HG02610 (cell line): ENCODE measurements around the gene DNAI2.

Source experiments
- ATAC-seq: cut with Tn5 transposase; IDR thresholded peaks from one replicate; pipeline ENCODE4 v1.9.1; 2021; ENCODE audit warnings: mild to moderate bottlenecking, moderate library complexity; ENCODE audit not compliant: unreplicated experiment

Gene DNAI2, protein sequence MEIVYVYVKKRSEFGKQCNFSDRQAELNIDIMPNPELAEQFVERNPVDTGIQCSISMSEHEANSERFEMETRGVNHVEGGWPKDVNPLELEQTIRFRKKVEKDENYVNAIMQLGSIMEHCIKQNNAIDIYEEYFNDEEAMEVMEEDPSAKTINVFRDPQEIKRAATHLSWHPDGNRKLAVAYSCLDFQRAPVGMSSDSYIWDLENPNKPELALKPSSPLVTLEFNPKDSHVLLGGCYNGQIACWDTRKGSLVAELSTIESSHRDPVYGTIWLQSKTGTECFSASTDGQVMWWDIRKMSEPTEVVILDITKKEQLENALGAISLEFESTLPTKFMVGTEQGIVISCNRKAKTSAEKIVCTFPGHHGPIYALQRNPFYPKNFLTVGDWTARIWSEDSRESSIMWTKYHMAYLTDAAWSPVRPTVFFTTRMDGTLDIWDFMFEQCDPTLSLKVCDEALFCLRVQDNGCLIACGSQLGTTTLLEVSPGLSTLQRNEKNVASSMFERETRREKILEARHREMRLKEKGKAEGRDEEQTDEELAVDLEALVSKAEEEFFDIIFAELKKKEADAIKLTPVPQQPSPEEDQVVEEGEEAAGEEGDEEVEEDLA

DNA sequence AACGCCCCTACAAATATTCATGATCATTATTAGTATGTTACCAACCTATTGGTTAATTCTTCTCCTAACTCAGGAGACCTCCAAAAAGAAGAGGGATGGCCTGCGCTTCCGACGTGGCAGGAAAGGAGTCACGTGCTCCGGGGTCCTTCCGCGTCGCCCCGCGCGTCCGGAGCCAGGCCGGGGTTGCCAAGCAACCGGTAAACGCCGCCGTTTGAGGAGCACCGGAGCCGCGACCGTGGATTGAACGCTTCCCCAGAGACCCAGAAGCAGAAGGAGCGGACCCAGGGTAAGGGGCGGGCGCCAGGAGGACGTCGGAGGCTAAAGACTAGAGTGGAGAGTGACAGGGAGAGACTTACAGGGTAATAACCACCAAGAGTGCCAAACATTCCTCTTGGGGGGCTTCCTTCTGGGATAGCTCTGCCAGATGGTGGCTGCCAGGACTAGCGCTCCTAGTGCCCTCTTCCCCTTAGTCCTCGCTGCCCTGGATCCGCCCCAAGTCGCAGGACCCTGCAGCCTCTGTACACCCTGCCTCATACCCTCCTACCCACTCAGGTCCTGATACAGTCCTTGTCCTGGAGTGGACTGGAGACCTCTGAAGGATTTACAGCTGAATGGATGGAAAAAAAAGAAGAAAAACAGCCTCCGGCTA, at the start of gene DNAI2:
Gene DNAI2, plus strand, starts transcription at position 175 of the 649 bp plus-strand sequence. CDS start 7,584 bp downstream, outside the sequence.
- ATAC-seq: no peak

DNA sequence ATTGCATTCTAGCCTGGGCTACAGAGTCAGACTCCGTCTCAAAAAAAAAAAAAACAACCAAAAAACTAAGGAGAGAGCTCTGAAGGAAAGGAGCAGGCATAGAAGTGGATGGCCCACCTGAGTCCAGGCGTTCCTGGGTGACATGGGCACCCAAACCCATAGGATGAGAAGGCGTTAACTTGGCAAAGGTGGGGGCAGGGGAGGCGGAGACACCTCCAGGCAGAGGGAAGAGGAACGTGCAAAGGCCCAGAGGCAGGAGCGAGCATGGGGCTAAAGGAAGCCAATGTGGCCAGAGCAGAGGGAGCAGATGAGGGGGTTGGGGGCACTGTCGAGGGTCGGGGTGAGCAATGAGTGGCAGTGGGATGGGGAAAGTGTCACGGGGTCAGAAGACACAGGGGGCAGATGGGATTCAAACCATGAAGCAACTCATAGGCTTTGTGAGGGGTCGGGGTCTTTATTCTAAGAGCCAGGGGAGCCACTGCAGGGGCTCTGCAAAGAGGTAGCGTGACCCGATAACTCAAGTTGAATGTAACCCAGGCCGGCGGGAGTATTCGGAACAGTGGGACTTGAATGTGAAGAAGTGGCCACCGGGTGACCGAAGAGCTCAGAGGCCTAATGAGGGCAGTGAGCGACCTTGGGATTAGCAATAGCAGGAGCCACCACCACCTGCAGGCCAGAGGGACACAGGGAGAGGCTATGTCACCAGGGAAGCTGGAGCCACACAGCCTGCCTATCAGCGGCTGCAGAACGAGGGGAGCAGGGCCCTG, 48.9 kb upstream of the DNAI2 start:
- no peak for ATAC-seq

DNA sequence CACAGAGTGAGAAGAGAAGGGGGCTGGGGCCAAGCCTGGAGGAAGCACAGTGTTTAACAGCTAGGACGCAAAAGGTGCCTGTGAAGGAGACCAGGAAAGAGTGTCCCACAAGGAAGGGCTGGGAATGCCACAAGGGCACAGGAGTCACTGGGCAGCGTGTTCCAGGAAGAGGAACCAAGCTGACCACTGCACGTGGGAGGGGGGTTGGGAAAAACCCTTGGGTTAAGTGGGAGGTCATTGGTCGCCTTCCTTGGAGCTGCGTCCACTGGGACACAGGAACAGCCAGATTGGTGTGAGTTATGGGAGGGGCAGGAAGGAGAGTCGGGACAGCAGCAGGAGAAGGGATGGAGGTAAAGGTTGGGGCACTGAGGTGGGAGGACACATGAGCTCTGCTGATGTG, 47.8 kb upstream of the DNAI2 start:
- no peak for ATAC-seq

GRCh38 chr17:74227271-74228080, 46.6 kb upstream of the DNAI2 start:
- ATAC-seq: no peak

- ATAC-seq: no peak
Observed at GRCh38 chr17:74228306-74228978, 45.6 kb upstream of the DNAI2 start.

DNA sequence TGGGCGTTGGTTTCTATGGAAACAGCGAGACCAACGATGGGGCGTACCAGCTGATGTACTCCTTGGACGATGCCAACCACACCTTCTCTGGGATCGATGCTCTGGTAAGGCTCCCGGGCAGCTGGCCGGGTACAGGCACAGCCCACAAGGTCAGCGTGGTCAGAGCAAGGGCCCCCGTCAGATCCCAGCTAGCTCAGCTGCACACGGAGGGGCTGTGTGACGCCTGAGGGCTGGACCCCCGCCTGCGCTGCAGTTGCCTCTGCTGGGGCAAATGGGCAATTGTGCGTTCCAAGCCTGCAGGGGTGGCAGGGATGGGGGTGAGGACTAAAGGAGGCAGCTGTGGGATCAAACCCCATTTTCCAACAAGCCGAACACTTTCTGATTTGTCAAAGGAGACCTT, 43.1 kb upstream of the DNAI2 start:
- ATAC-seq: no peak

DNA sequence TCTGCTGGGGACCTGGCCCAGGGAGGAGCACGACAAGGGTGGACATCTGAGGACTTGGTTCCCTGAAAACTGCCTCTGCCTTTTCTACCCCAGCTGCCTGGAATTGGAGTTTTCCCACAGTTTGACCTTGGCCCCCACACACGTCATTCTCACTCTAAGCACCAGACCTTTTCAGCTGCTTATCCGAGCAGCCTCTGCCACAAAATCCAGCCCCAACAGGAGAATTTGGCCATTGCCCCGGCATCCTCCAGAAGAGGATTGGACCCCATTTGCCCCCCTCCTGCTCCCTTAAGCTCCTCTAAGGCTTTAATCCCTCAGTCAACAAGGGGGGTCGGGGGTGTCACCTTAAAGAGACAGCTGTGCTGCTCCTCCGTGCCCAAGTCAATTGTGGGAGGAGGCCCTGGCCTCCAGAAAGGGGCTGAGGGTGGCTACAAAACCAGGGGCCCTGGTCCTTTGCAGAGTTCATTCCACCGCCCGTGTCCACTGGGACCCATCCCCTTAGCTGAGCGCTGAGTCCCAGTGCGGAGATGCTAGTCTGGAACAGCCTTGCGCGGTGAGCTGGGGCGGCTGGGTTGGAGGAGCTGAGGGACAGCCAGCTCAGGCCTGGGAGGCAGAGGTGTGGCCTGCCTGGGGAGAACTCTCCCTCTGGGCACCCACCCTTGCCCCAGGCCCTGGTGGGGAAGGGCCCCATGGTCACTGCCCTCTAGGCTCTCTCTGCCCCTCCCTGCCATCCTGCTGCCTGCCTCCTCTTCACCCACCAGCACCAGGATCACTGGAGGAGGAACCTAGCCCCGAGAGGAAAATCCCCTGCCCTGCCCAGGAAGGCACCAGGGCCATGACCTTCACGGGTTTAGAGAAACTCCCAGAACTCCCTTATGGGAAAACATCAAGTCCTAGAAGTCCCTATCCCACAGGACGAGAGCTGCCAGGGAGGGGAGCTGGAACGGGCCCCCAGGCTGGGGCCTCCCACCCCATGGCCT, 41.8 kb upstream of the DNAI2 start:
- no peak for ATAC-seq

DNA sequence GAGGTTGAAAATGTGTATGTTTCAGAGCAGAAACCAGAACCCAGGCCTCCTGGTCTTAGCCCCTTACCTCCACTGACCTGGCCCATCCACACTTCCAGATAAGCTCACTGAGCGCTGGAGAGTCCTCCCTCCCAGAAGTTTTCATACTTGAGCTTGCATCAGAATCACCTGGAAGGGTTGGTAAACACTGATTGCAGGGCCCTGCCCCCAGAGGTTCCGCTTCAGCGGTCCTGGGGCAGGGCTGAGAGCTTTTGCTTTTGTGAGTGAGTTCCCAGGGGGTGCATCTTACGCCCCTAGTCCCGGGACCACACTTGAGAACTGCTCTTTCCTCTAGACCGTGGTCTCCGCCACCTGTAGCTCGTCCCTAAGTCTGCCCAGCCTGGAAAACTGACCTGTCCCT, 40.1 kb upstream of the DNAI2 start:
- no peak for ATAC-seq

- no peak for ATAC-seq
Observed at GRCh38 chr17:74234486-74234885, 39.5 kb upstream of the DNAI2 start.

DNA sequence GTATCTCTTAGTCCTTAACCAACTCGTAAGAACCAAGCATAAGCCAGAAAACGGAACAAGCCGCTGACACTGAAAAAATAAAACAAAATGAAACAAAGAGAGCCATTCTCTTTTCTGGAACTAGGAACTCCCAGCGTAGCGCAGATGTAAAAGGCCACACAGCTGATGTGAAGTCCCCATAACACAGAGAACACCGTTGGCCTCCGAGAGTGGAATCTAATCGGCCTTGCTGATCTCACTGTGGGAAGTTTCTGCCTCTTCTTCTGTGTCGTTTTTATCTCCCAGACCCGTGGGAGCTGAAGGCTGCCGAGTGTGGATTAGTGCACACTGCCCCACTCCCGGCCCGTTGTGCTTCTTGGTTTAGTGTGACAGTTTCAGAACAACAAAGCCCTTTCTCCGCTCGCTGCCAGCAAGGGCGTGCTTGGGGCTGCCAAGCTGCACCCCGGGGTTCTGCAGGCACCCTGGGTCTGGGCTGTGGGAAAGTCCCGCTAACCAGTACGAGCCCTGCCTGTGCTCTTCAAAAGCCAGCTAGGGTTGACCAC, 38.9 kb upstream of the DNAI2 start:
- ATAC-seq: peak; percentile 41

DNA sequence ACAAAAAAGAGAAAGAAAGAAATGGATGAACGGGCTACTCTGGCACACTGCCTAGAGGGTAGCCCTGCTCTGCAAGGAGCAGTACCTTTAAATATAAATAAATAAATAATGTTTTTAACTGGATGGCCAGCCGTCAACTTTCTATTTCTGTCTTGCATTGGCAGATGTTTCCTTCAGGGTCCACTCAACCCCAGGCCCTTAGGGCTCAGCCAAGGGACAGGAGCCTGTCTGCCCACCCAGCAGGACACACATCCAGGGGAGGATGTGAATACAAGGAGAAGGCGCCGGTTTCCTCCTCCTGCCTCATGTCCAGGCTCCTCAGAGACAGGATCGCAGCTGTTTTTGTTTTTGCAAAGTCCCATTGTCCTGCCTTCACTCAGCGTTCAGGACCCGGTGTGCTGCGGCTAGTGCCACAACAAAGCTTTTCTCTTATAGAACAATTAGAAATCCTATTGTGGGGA, 38.1 kb upstream of the DNAI2 start:
- no peak for ATAC-seq

- ATAC-seq: no peak
Observed at GRCh38 chr17:74237321-74237720, 36.7 kb upstream of the DNAI2 start.

- no peak for ATAC-seq
Observed at GRCh38 chr17:74239172-74239571, 34.9 kb upstream of the DNAI2 start.

DNA sequence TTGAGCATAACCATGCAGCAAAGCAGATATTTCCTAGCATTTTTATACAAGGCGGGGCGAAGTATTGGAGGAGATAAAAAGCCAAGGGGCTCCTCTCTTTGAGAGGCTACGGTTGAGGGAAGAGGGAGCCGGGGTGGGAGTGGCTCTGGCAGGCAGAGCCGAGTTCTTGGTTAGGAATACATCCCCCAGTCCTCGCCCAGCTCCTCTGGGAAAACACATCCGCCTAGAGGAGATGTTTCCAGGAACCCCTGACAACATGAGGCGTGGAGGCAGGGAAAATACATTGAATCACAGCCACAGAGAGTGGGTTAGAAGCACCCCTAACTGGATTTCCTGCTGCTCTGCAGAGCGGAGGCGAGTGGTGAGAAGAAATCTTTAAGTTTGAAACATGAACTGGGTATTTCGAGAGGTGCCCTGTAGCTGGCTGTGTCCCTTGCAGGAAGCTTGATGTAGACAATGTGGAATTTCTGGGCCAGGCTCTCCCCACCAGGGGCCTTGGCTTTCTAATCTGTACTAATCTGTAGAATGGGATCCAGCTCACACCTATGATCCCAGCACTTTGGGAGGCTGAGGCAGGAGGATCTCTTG, 33.3 kb upstream of the DNAI2 start:
- ATAC-seq: no peak

DNA sequence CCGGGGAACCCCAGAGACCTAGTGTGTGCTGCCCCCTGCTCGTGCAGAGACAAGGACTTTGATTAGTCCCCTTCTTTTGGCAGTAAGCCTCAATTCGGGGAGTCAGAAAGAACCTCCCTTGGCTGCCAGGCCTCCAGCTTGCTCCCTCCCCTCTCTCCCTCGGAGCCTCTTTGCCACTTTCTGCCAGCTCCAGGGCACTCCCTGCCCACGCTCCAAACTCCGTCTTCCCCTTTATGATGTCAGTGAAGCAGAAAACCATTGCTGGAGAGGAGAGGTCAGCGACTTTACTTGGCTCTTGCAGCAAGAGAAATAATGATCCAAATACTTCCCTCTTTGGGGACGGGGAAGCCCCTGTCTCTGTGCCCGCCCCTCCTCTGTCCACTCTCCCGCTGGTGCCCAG, 32.6 kb upstream of the DNAI2 start:
- ATAC-seq: no peak

DNA sequence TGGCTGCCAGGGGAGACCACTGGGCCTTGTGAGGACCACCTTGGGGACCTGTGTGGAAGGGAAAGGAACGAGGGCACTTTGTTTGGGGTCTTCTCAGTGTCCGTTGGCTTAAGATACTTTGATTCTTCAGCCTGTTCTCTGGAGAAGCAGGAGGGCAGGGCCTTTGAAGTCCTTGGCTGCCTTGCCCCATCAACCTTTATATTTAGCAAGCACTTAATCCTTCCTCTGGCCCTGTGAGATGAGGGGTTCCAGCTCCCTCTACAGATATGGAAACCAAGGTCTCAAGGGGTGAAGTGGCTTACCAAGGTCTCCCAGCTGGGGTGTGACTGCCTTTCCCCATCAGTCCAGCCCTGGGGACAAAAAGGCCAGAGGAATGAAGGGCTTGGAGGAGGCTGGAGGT, 32.2 kb upstream of the DNAI2 start:
- ATAC-seq: no peak

- no peak for ATAC-seq
Observed at GRCh38 chr17:74243013-74243755, 30.9 kb upstream of the DNAI2 start.
